Suprapubic skin (tissue), 3 donors: Measurements from ENCODE around the gene HMG20B.

Source experiments
- CTCF ChIP-seq, 2 donors: fragments of 200-600 bp in 1 of 2; fragments of 450-650 bp in 1 of 2; sonication (generic) in 1 of 2; IDR thresholded peaks; one replicate each; pipeline ENCODE4 v1.5.1; 2016 to 2019; ENCODE audit warnings: antibody characterized with exemption in 2 of 2, mild to moderate bottlenecking in 1 of 2, moderate library complexity in 1 of 2
- EP300 ChIP-seq: sonication (generic); formaldehyde crosslinking; IDR thresholded peaks from one replicate; pipeline ENCODE4 v1.6.1; 2017; ENCODE audit warnings: antibody characterized with exemption

GRCh38 chr19:3575949-3576673 lies 3.4 kb downstream of the HMG20B start:
- no peak for TF ChIP-seq CTCF (IDR thresholded peaks at IDR 0.05)
- TF ChIP-seq EP300 = no peak
